Measurements from ENCODE around the gene EGR1. TPM values are rescaled to one million over a fixed set of nuclear protein-coding genes. Genes with fewer than 3 reads are reported as not detected.

The EGR1 gene
- total RNA-seq, result 0.73 and 2.3 TPM in 2 replicates

DNA sequence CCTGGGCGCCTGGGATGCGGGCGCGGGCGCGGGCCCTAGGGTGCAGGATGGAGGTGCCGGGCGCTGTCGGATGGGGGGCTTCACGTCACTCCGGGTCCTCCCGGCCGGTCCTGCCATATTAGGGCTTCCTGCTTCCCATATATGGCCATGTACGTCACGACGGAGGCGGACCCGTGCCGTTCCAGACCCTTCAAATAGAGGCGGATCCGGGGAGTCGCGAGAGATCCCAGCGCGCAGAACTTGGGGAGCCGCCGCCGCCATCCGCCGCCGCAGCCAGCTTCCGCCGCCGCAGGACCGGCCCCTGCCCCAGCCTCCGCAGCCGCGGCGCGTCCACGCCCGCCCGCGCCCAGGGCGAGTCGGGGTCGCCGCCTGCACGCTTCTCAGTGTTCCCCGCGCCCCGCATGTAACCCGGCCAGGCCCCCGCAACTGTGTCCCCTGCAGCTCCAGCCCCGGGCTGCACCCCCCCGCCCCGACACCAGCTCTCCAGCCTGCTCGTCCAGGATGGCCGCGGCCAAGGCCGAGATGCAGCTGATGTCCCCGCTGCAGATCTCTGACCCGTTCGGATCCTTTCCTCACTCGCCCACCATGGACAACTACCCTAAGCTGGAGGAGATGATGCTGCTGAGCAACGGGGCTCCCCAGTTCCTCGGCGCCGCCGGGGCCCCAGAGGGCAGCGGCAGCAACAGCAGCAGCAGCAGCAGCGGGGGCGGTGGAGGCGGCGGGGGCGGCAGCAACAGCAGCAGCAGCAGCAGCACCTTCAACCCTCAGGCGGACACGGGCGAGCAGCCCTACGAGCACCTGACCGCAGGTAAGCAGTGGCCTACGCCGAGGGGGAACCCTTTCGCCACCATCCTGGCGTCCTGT lies at the start of gene EGR1:
TSS of gene EGR1 (plus strand) at position 219 of the 864 bp plus-strand sequence. CDS start at position 502, 283 bp downstream.

GRCh38 chr5:138438724-138439476 lies 26.4 kb upstream of the EGR1 start, which contains the start of gene REEP2:
TSS of gene REEP2 (plus strand) at chr5:138439057. CDS start at chr5:138439209, 152 bp downstream.

Small RNA genes within 50 kb of the gene (small RNA-seq; reads per million reads assigned to genes)
- gene AC113403.1, result not detected

Other genes starting within 250 kb of the EGR1 start
- gene GFRA3, start 190.9 kb upstream of the EGR1 start, total RNA-seq, result under 0.01 TPM in 1 of 2 replicates, not detected in the other
- gene CDC25C, start 133.7 kb upstream of the EGR1 start, total RNA-seq, result 6.2 and 11.9 TPM in 2 replicates
- gene FAM53C, start 127.2 kb upstream of the EGR1 start, total RNA-seq, result 30.1 and 33.2 TPM in 2 replicates
- 36.0 and 49.7 TPM in 2 replicates for gene KDM3B, start 112.8 kb upstream of the EGR1 start, total RNA-seq
- 2.2 and 4.8 TPM in 2 replicates for gene REEP2, start 26.4 kb upstream of the EGR1 start, total RNA-seq
- gene ETF1, start 77.8 kb downstream of the EGR1 start, total RNA-seq, result 128 and 160 TPM in 2 replicates
- 262 and 396 TPM in 2 replicates for gene HSPA9, start 109.9 kb downstream of the EGR1 start, total RNA-seq